HepG2 (cell line): Measurements from ENCODE around the gene MATN1. TPM values are rescaled to one million over a fixed set of nuclear protein-coding genes. Genes with fewer than 3 reads are reported as not detected.

Experiments used
- ATF7-NPFF ChIP-seq: sonication (generic); formaldehyde crosslinking; IDR thresholded peaks from 2 replicates; pipeline ENCODE4 v1.8.1; 2023; ENCODE audit warnings: mild to moderate bottlenecking, low read depth, missing genetic modification reagents, moderate library complexity
- ATRX ChIP-seq: sonication (generic); formaldehyde crosslinking; IDR thresholded peaks from 2 replicates; pipeline ENCODE4 v1.4.0; 2020; ENCODE audit warnings: missing genetic modification reagents, borderline replicate concordance
- HDAC1 ChIP-seq: sonication (generic); formaldehyde crosslinking; IDR thresholded peaks from 2 replicates; pipeline ENCODE4 v1.5.1; 2020; ENCODE audit warnings: mild to moderate bottlenecking, missing genetic modification reagents
- HNRNPL ChIP-seq: fragments of 200-400 bp; formaldehyde crosslinking; IDR thresholded peaks from 2 replicates; pipeline ENCODE4 v1.6.1; 2017; ENCODE audit warnings: mild to moderate bottlenecking, low read depth, low read length
- HNRNPLL ChIP-seq: fragments of 200-400 bp; formaldehyde crosslinking; IDR thresholded peaks from 2 replicates; pipeline ENCODE4 v1.6.1; 2017; ENCODE audit warnings: mild to moderate bottlenecking, low read depth, low read length; ENCODE audit not compliant: poor library complexity, severe bottlenecking
- JUN ChIP-seq: sonication (generic); formaldehyde crosslinking; IDR thresholded peaks from 2 replicates; pipeline ENCODE4 v1.4.0; 2020; ENCODE audit warnings: mild to moderate bottlenecking, missing genetic modification reagents
- KDM5B ChIP-seq: sonication (generic); formaldehyde crosslinking; IDR thresholded peaks from 2 replicates; pipeline ENCODE4 v1.4.0; 2020; ENCODE audit warnings: missing genetic modification reagents, mild to moderate bottlenecking, borderline replicate concordance
- KLF13 ChIP-seq: sonication (generic); formaldehyde crosslinking; IDR thresholded peaks from 2 replicates; pipeline ENCODE4 v1.4.0; 2020; ENCODE audit warnings: mild to moderate bottlenecking, missing genetic modification reagents
- NFIB ChIP-seq: sonication (generic); formaldehyde crosslinking; IDR thresholded peaks from 2 replicates; pipeline ENCODE4 v1.9.0; 2021; ENCODE audit warnings: missing genetic modification reagents, mild to moderate bottlenecking, borderline replicate concordance
- NFKBIZ ChIP-seq: IDR thresholded peaks from 2 replicates; pipeline ENCODE4 v1.6.1; 2018; ENCODE audit warnings: missing genetic modification reagents, missing compliant biosample characterization
- NPAS2 ChIP-seq: sonication (generic); formaldehyde crosslinking; IDR thresholded peaks from 2 replicates; pipeline ENCODE4 v1.8.0; 2022; ENCODE audit warnings: mild to moderate bottlenecking, missing genetic modification reagents, borderline replicate concordance
- SMAD3 ChIP-seq: sonication (generic); formaldehyde crosslinking; IDR thresholded peaks from 2 replicates; pipeline ENCODE4 v1.4.0; 2020; ENCODE audit warnings: missing genetic modification reagents
- TEAD2 ChIP-seq: sonication (generic); formaldehyde crosslinking; IDR thresholded peaks from 2 replicates; pipeline ENCODE4 v1.9.0; 2021; ENCODE audit warnings: missing genetic modification reagents
- TGIF2 ChIP-seq: IDR thresholded peaks from 2 replicates; pipeline ENCODE4 v1.6.1; 2016; ENCODE audit warnings: control low read depth, missing compliant biosample characterization
- ZNF12 ChIP-seq: sonication (generic); formaldehyde crosslinking; IDR thresholded peaks from 2 replicates; pipeline ENCODE4 v1.5.0; 2020; ENCODE audit warnings: missing genetic modification reagents
- ZNF549 ChIP-seq: sonication (generic); formaldehyde crosslinking; IDR thresholded peaks from 2 replicates; pipeline ENCODE4 v1.5.0; 2020; ENCODE audit warnings: missing genetic modification reagents
- ZNF678 ChIP-seq: sonication (generic); formaldehyde crosslinking; IDR thresholded peaks from 2 replicates; pipeline ENCODE4 v1.4.0; 2020; ENCODE audit warnings: mild to moderate bottlenecking, missing genetic modification reagents
- ZNF713 ChIP-seq: sonication (generic); formaldehyde crosslinking; IDR thresholded peaks from 2 replicates; pipeline ENCODE4 v1.4.0; 2020; ENCODE audit warnings: mild to moderate bottlenecking, missing genetic modification reagents
- ZNF850 ChIP-seq: sonication (generic); formaldehyde crosslinking; conservative IDR thresholded peaks from 2 replicates; pipeline ENCODE4 v1.9.0; 2021; ENCODE audit warnings: mild to moderate bottlenecking, missing genetic modification reagents
- polyA plus RNA-seq, 8 experiments: library from polyadenylated mRNA; depleted of rRNA in 3 of 8; stranded (reverse) in 7 of 8; unstranded in 1 of 8; fragments of >200 nt; fragmentation: Illumina TruSeq in 4 of 8; extraction: Trizol in 4 of 8; gene quantifications; 2 replicates each; pipeline versions ENCODE4 v1.2.1 to v1.2.3, GENCODE V29; 2011 to 2016; ENCODE audit warnings: low read depth in 4 of 8, missing spikeins in 1 of 8, mixed read lengths in 1 of 8; ENCODE audit not compliant: insufficient read depth in 1 of 8
- total RNA-seq, 5 experiments: library from RNA; depleted of rRNA; stranded (reverse); fragments of >200 nt; fragmentation: Illumina TruSeq; extraction: Trizol; gene quantifications; 2 replicates each; pipeline ENCODE4 v1.2.3, GENCODE V29; 2016; ENCODE audit warnings: low read depth in 1 of 5
- TF ChIP-seq, protein P1 (sequence below): sonication (generic); formaldehyde crosslinking; IDR thresholded peaks from 2 replicates; pipeline ENCODE4 v1.5.0; 2020; ENCODE audit warnings: missing genetic modification reagents
- TF ChIP-seq, protein P2 (sequence below): sonication (generic); formaldehyde crosslinking; IDR thresholded peaks from 2 replicates; pipeline ENCODE4 v1.5.1; 2020; ENCODE audit warnings: missing genetic modification reagents, mild to moderate bottlenecking, borderline replicate concordance
- TF ChIP-seq, protein P3 (sequence below): sonication (generic); formaldehyde crosslinking; IDR thresholded peaks from 2 replicates; pipeline ENCODE4 v1.8.0; 2022; ENCODE audit warnings: mild to moderate bottlenecking, missing genetic modification reagents
- TF ChIP-seq, protein P4 (sequence below): sonication (generic); formaldehyde crosslinking; IDR thresholded peaks from 2 replicates; pipeline ENCODE4 v1.4.0; 2020; ENCODE audit warnings: missing genetic modification reagents

The MATN1 gene
- total and polyA plus RNA-seq, 2 of the 13 experiments (the other 11 are each of a cell fraction or from before 2014, with no cell fraction given) = 0.04 to 0.05 TPM

DNA sequence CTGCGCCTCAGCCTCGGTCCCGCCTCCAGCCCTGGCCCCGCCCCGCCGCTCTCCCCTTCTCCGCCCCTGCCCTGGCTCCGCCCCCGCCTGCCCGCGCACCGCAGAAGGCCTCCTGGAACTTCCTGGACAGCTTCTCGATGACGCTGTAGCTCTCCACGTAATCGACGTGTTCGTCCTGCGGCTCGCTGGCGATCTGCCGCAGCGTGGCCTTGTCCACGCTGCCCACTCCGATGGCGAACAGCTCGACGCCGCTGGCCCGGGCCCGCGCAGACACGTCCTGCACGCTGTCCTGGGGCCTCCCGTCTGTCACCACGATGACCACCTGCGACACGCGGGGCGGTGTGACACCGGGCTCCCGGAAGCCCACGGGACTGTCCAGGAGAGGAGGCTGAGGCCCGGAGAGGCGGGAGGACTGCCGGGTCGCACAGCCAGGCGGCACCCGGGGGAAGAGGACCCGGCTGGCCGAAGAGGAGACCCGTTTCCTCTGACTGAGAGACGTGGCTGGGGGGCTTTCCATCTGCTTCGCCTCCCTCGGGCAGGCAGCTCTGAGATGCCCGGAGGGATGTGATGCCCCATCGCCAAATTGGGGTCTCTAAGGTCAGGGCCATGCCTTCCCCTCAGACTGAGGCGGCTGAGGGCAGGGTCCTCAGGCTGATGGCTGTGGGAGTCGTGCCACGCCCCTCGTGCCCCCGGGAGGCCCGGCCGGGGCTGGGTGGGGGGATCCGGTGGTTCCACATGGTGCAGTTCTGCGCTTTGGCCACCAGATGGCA, 4.6 kb downstream of the MATN1 start (continued):
- TF ChIP-seq HNRNPL (0 out of 2 replicates have a peak, but pooled peaks have one; percentile 13), NPAS2 (CRISPR knock-in tag) (no peak), ZNF850 (CRISPR knock-in tag) (peak; percentile 58; the same call in 1 of the 2 replicates), NFIB (CRISPR knock-in tag) (peak; percentile 81; the same call in 1 of the 2 replicates), HNRNPLL (peak; percentile 63), KLF13 (CRISPR knock-in tag) (peak; percentile 28; the same call in 1 of the 2 replicates), TGIF2 (0 out of 2 replicates have a peak, but pooled peaks have one; percentile 64), ZNF549 (no peak), ZNF678 (CRISPR knock-in tag) (0 out of 2 replicates have a peak, but pooled peaks have one; percentile 62), HDAC1 (peak; percentile 84), SMAD3 (CRISPR knock-in tag) (peak; percentile 7; the same call in 1 of the 2 replicates), NFKBIZ (CRISPR knock-in tag) (peak; percentile 53; the same call in 1 of the 2 replicates), ATRX (CRISPR knock-in tag) (no peak), JUN (CRISPR knock-in tag) (no peak; the same call in 1 of the 2 replicates), ZNF713 (CRISPR knock-in tag) (0 out of 2 replicates have a peak, but pooled peaks have one; percentile 31), KDM5B (CRISPR knock-in tag) (peak; percentile 94), ZNF12 (CRISPR knock-in tag) (peak; percentile 32; the same call in 1 of the 2 replicates), TEAD2 (CRISPR knock-in tag) (no peak), ATF7-NPFF (CRISPR knock-in tag) (no peak)
- TF ChIP-seq, protein P1, sequence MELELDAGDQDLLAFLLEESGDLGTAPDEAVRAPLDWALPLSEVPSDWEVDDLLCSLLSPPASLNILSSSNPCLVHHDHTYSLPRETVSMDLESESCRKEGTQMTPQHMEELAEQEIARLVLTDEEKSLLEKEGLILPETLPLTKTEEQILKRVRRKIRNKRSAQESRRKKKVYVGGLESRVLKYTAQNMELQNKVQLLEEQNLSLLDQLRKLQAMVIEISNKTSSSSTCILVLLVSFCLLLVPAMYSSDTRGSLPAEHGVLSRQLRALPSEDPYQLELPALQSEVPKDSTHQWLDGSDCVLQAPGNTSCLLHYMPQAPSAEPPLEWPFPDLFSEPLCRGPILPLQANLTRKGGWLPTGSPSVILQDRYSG (CRISPR knock-in tag) = 0 out of 2 replicates have a peak, but pooled peaks have one; percentile 57
- TF ChIP-seq, protein P2, sequence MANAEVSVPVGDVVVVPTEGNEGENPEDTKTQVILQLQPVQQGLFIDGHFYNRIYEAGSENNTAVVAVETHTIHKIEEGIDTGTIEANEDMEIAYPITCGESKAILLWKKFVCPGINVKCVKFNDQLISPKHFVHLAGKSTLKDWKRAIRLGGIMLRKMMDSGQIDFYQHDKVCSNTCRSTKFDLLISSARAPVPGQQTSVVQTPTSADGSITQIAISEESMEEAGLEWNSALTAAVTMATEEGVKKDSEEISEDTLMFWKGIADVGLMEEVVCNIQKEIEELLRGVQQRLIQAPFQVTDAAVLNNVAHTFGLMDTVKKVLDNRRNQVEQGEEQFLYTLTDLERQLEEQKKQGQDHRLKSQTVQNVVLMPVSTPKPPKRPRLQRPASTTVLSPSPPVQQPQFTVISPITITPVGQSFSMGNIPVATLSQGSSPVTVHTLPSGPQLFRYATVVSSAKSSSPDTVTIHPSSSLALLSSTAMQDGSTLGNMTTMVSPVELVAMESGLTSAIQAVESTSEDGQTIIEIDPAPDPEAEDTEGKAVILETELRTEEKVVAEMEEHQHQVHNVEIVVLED (CRISPR knock-in tag) = peak; percentile 77
- TF ChIP-seq, protein P3, sequence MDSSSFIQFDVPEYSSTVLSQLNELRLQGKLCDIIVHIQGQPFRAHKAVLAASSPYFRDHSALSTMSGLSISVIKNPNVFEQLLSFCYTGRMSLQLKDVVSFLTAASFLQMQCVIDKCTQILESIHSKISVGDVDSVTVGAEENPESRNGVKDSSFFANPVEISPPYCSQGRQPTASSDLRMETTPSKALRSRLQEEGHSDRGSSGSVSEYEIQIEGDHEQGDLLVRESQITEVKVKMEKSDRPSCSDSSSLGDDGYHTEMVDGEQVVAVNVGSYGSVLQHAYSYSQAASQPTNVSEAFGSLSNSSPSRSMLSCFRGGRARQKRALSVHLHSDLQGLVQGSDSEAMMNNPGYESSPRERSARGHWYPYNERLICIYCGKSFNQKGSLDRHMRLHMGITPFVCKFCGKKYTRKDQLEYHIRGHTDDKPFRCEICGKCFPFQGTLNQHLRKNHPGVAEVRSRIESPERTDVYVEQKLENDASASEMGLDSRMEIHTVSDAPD (CRISPR knock-in tag) = no peak
- TF ChIP-seq, protein P4, sequence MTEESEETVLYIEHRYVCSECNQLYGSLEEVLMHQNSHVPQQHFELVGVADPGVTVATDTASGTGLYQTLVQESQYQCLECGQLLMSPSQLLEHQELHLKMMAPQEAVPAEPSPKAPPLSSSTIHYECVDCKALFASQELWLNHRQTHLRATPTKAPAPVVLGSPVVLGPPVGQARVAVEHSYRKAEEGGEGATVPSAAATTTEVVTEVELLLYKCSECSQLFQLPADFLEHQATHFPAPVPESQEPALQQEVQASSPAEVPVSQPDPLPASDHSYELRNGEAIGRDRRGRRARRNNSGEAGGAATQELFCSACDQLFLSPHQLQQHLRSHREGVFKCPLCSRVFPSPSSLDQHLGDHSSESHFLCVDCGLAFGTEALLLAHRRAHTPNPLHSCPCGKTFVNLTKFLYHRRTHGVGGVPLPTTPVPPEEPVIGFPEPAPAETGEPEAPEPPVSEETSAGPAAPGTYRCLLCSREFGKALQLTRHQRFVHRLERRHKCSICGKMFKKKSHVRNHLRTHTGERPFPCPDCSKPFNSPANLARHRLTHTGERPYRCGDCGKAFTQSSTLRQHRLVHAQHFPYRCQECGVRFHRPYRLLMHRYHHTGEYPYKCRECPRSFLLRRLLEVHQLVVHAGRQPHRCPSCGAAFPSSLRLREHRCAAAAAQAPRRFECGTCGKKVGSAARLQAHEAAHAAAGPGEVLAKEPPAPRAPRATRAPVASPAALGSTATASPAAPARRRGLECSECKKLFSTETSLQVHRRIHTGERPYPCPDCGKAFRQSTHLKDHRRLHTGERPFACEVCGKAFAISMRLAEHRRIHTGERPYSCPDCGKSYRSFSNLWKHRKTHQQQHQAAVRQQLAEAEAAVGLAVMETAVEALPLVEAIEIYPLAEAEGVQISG (CRISPR knock-in tag) = no peak; the same call in 1 of the 2 replicates
